Ramos (cell line): ENCODE measurements around the gene PDZRN4.
"Not testable (repeated sequence)": the region's sequence is repeated elsewhere in the genome, so short reads cannot be mapped to it uniquely, and the experiment has no call there.

Experiments
- in situ Hi-C: fragments of 300-500 bp; cut with MboI; formaldehyde crosslinking; loops from one replicate; pipeline ENCODE4 v1.14.3; 2022; ENCODE audit warnings: low sequenced_read_pairs; ENCODE audit not compliant: unreplicated experiment

Gene PDZRN4

GRCh38 chr12:41606468-41607445 lies 418.6 kb downstream of the PDZRN4 start:
- in situ Hi-C loops, result no loop called here

- in situ Hi-C loops, result no loop called here
Observed at GRCh38 chr12:41612892-41613557, 424.9 kb downstream of the PDZRN4 start.

GRCh38 chr12:41615174-41615573 lies 427.1 kb downstream of the PDZRN4 start:
- in situ Hi-C loops, result not testable (repeated sequence)

GRCh38 chr12:41619705-41620104 lies 431.6 kb downstream of the PDZRN4 start:
- in situ Hi-C loops, result no loop called here

- in situ Hi-C loops, result no loop called here
Observed at GRCh38 chr12:41621291-41621690, 433.2 kb downstream of the PDZRN4 start.
